Mammary epithelial cell (primary cell): ENCODE data around the gene PDE11A.

ENCODE experiments used
- CTCF ChIP-seq, 2 donors: IDR thresholded peaks in 1 of 2; conservative IDR thresholded peaks in 1 of 2; 2 replicates each; pipeline ENCODE4 v1.5.1; 2011 to 2012; ENCODE audit warnings: inconsistent platforms in 2 of 2, low read length in 2 of 2, mild to moderate bottlenecking in 2 of 2, control low read depth in 1 of 2, low read depth in 1 of 2; ENCODE audit not compliant: insufficient read depth in 1 of 2; ENCODE audit errors: extremely low read depth in 1 of 2
- EZH2 ChIP-seq: IDR thresholded peaks from 2 replicates; pipeline ENCODE4 v1.6.1; 2012; ENCODE audit warnings: low read length, inconsistent platforms, borderline replicate concordance

GRCh38 chr2:177666408-177666807, 406.2 kb downstream of the PDE11A start:
- no peak for TF ChIP-seq CTCF (conservative IDR thresholded peaks at IDR 0.05 in 1 of 2, IDR thresholded peaks at IDR 0.05 in 1 of 2; ENCODE audit: extremely low read depth in 1 of 2, insufficient read depth in 1 of 2, low read depth in 1 of 2, low read length in 2 of 2)
- no peak for TF ChIP-seq EZH2
